GM21423 (cell line): Measurements from ENCODE around the gene MBOAT1.

ENCODE experiments used
- ATAC-seq: cut with Tn5 transposase; IDR thresholded peaks from one replicate; pipeline ENCODE4 v1.9.1; 2021; ENCODE audit warnings: mild to moderate bottlenecking, moderate library complexity; ENCODE audit not compliant: unreplicated experiment

The MBOAT1 gene

GRCh38 chr6:20112241-20112640 lies 100.0 kb downstream of the MBOAT1 start:
- ATAC-seq: no peak

GRCh38 chr6:20110478-20110877 lies 101.8 kb downstream of the MBOAT1 start:
- no peak for ATAC-seq

GRCh38 chr6:20109526-20109925 lies 102.7 kb downstream of the MBOAT1 start:
- ATAC-seq: no peak

GRCh38 chr6:20105838-20106237 lies 106.4 kb downstream of the MBOAT1 start:
- ATAC-seq: no peak

GRCh38 chr6:20104696-20105095 lies 107.6 kb downstream of the MBOAT1 start:
- no peak for ATAC-seq

- ATAC-seq: no peak
Measured at GRCh38 chr6:20102397-20103073, 109.7 kb downstream of the MBOAT1 start.

GRCh38 chr6:20099156-20099555 lies 113.1 kb downstream of the MBOAT1 start:
- no peak for ATAC-seq

- no peak for ATAC-seq
Measured at GRCh38 chr6:20098267-20098876, 113.9 kb downstream of the MBOAT1 start.

- no peak for ATAC-seq
Measured at GRCh38 chr6:20096536-20096935, 115.7 kb downstream of the MBOAT1 start.

- no peak for ATAC-seq
Measured at GRCh38 chr6:20095436-20095835, 116.8 kb downstream of the MBOAT1 start.

- ATAC-seq: no peak
Measured at GRCh38 chr6:20092071-20092566, 120.2 kb downstream of the MBOAT1 start.

GRCh38 chr6:20086992-20087391 lies 125.3 kb downstream of the MBOAT1 start:
- no peak for ATAC-seq

- no peak for ATAC-seq
Measured at GRCh38 chr6:20085817-20086216, 126.5 kb downstream of the MBOAT1 start.

GRCh38 chr6:20084411-20084810 lies 127.9 kb downstream of the MBOAT1 start:
- ATAC-seq: no peak

- ATAC-seq: no peak
Measured at GRCh38 chr6:20071998-20072397, 140.3 kb downstream of the MBOAT1 start.

- ATAC-seq: no peak
Measured at GRCh38 chr6:20070047-20070446, 142.2 kb downstream of the MBOAT1 start.

GRCh38 chr6:20069021-20069522 lies 143.2 kb downstream of the MBOAT1 start:
- ATAC-seq: no peak

- no peak for ATAC-seq
Measured at GRCh38 chr6:20068421-20068988, 143.8 kb downstream of the MBOAT1 start.

- peak; percentile 89 for ATAC-seq
Measured at GRCh38 chr6:20061952-20062351, 150.3 kb downstream of the MBOAT1 start.

GRCh38 chr6:20060252-20060651 lies 152.0 kb downstream of the MBOAT1 start:
- ATAC-seq: no peak

GRCh38 chr6:20058912-20059311 lies 153.4 kb downstream of the MBOAT1 start:
- ATAC-seq: peak; percentile 32
